Forelimb muscle (tissue), 1 donor: Measurements from ENCODE around the gene C10orf90. TPM values are rescaled to one million over a fixed set of nuclear protein-coding genes. Genes with fewer than 3 reads are reported as not detected.

ENCODE experiments used
- DNase-seq: peaks from one replicate; pipeline ENCODE4 v3.0.0-alpha.2; 2013; ENCODE audit warnings: low read depth
- polyA plus RNA-seq: library from polyadenylated mRNA; unstranded; fragments of 120-200 nt; gene quantifications from one replicate; pipeline ENCODE4 v1.2.1, GENCODE V29; 2013; ENCODE audit not compliant: insufficient read length

The C10orf90 gene
- polyA plus RNA-seq, 1 donor: 0.30 TPM

DNA sequence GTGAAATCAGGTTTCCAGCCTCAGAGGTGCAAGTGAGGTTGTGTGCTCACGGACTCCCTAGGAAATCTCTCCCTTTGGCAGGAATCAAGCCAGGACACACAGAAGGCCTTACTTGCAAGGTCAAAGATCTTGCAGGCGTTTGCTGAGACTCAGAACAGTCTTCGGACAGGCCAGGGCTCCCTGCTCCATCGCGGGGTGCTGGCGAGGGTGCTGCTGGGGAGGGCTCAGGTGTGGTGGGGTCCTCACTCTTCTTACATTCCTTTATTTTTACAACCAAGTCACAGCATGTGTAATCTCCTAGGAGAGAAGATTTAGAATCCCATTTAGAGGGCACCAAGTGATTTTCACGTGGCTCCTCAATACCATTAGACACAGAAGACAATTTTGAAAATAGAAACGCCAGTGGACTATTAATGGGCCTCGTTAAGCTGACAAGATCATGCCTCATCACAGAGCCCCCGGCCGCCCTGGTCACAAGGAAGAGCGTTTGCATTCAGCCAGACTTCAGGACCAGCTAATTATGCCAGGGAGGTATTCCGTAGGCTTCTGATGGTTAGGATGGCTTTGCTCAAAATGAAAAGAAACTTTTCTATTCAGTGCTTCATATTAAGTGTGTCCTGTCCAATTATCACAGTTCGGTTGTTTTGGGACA, 209.1 kb downstream of the C10orf90 start:
- DNase-seq: no peak

DNA sequence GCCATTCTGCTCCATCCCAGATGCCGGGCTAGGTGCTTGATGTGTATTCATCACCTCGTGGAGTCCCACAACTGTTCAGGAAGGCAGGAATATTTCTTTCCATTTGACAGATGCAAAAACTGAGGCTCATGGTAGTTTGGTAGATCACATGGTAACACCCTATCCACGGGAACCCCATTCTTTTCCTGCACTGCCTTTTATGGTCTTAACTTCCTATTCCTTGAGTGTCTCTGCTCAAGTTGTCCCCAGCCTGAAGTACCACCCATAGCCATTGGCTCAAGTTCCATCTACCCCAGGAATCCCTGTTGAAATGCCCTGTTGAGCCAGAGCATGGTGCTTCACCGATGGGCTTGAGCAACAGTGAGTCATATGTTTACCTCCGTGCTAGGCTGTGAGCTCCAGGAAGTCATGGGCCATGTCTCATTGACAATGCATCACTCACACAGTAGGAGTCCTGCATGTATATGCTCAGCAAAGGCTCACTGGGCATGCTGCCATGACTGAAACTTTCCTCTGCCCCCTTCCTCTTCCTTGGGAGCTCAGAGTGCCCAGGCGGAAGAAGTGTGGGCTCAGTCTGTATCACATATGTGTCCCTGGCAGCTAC, 210.5 kb downstream of the C10orf90 start:
- no peak for DNase-seq

DNA sequence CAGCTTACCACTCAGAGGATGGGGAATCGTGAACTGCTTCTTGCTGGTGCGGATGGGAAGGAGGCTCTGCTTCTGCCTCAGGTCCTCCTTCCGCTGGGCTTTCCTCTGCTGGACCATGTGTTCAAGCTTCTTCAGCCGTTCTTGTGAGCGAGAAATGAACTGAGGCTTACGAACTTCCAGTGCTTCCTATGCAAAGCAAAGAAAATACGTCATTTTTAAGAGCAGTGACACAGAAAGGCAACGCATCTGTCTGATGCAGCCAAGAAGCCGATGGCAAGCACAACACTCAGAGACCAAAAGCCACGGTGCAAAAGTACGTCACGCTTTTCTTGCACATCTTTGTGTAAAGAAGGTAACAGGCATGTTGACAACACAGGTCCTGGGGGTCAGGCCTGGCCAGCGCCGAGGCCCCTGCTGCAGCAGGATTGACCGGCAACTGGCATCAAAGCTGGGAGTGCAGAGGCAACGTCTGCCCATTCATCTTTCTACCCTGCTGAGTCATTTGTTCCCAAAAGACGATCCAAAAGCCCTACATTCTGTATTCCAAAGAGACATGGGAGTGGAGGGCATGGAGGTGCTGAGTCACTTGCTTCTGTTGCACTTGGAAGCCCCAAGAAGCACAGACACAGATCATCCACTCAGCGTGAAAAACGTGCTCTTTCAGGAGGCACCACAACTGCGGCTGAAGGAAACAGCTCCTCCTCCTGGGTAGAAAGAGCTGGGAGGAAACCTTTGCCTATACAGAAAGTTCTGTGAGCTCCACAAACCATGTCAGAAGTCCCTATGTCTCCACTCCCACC, 211.3 kb downstream of the C10orf90 start:
- DNase-seq: no peak

DNA sequence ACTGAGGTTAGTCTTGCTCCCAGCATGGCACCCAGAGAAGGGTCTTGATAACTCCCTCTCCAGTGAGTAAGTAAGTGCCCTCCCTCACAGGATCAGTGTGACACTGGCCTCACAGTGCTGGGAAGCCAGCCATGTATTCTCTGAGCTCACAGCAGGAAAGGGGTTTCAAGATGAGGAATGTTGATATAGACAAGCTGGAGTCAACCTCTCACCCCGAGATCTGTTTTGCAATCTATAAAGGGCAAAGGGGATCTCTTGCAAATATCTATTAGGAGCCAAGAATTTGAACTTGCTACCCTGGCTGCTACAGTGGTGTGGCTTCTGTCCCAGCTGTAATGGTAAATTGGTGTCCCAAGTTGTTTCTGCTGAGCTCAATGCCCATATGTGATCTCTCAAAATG, 212.0 kb downstream of the C10orf90 start:
- DNase-seq: no peak

DNA sequence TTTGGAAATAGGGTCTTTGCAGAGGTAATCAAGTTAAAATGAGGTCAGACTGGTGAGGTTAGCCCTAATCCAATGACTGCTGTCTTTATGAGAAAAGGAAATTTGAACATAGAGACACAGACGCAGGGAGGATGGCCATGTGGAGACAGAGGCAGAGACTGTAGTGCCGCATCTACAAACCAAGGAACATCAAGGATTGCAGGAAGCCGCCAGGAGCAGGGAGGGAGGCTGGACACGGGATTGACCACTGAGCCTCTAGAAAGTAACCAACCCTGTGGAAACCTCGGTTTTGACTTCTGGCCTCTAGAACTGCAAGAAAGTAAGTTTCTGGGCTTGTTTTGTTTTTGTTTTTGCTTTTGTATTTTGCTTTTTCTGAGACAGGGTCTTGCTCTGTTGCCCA, 213.9 kb downstream of the C10orf90 start:
- DNase-seq: no peak

DNA sequence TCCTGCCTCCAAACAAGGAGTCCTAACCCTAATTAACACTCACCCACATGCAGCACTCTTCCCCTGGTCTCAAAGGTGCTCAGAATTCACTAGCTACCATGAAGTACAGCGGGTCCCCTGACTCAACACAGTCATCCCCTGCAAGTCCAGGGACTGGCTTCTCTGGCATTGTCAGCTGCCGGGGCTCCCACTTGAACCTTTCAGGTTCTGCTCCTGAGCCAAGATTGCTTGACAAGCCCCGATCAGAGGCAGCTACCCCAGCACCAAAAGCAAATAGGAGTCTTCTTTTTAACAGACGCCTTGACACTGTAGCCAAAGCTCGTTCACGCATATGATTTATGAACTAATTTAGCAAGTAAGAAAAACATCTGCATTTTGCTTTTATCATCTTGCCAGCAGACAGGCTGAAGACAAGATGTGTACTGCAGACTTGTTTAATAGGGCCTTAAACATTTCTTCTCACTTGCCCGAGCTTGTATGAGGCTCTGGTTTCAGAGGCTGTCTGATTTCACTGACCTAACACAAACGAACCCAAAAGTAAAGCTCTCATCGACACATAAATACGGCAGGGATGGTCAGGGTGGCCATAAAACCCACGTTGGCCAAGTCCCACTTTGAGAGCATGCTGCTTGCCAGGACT, 214.6 kb downstream of the C10orf90 start:
- no peak for DNase-seq

DNA sequence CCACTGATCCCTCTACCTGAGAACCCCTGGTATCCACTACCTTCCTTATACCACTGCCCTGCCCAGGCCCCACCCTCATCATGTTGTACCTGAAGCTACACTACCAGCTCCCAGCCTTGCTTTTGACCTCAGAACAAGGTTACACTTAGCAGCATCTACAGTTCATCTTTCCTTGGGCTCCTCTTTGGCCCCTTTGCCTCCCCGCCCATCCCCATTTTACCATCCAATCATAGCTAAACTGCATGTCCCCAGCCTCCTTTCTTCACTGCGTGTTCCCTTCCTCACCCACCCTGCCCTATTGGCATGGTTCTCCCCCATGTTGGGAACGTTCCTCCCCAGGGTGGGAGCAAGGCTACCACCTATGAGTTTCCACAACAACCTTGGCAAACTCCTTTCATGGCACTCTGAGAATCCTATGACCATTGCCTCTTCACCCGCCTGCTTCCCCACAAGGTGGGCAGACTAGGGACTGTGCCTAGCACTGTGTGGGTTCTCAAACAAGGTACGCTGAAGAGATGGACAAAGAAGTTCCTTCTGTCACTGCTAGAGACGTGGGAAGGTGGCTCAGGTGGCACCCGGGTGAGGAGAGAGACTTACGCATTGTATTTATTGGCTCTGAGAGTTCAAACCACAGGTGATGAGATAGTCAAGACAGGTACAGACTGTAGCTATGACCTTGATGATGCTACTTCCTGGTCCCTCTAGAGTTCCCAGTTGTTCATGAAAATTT, 215.3 kb downstream of the C10orf90 start:
- DNase-seq: no peak

DNA sequence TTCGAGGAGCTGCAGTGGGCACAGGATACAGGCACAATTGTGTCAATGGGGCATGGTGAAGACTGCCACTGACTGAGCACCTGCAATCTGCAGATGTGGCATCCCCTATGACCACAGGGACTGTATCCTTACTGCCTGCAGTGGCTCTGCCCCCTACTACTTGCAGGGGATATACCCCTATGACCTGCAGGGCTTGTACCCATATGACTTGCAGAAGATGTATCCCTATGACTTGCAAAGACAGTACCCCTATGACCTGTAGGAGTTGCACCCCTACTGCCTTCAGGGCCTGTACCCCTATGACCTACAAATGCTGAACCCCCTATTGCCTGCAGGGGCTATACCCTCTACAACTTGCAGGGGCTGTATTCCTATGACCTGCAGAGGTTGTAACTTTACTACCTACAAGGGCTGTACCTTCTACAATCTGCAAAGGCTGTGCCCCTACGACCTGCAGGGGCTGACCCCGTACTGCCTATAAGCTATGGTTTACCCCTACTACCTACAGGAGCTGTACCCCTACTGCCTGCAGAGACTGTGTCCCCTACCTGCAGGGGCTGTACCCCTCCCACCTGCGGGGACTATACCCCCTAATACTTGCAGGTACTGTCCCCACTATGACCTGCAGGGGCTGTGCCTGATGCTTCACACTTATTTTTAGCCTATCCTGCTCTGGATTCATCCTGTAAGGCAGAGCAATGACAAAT, 216.3 kb downstream of the C10orf90 start:
- no peak for DNase-seq

DNA sequence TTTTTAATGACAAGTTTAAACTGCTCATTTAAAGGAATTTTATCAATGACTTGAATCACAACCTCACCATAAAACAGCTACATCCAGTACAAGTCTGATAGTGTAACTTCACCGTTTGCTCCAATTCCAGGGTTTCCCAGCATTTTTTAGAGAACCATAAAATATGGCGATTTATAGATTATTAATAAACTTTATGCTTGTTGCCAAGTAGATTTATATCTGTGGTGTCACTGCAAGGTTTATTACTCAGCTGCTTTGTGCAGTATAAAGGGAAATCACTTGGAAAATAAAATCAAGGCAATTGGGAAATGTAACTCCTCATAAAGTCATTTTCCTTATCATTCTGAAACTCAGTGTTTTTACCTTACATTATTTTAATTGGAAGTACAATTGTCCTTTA, 218.2 kb downstream of the C10orf90 start:
- no peak for DNase-seq

DNA sequence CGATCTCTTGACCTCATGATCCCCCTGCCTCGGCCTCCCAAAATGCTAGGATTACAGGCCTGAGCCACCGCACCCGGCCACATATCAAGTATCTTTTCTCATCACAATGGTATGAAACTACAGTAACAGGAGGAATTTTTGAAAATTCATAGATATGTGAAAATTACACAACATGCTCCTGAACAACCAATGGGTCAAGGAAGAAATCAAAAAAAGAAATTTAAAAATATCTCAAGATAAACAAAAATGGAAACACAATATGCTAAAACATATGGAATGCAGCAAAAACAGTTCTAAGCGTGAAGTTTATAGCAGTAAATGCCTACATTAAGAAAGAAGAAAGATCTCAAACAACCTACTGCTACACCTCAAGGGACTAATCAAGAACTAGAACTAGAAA, 222.4 kb downstream of the C10orf90 start:
- DNase-seq: no peak

DNA sequence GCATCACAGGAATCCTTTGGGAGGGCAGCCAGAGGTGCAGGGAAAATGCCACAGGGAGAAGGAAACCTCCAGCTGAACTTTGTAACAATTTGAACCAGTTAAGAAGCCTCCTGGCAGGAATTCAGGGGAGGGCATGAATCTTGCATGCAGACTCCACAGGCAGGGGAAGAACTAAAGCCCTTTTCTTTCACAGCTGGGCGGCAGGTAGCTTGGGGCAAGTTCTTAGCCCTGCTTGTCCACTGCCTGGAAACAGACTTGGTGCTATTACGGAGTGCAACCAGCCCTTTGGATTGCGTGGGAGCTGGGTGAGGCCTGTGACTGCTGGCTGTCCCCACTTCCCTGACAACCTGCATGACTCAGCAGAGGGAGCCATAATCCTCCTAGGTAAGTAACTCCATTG, 230.6 kb downstream of the C10orf90 start:
- DNase-seq: no peak

DNA sequence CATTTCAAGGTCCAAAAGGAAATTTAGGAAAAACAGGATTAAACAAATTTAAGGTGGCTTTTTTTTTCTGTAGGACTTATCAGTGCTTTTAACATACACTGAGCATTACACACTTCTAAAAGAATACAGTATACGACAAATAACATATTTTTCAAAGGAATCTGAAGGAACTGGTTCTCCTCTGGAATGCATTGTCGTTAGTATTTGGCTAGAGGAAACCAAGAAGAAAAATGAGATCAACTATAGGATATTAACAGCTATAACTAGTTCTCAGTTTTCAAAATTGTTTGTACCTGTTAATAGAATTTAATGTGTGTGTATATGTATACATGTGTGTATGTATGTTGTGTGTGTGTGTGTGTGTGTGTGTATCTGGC, 232.1 kb downstream of the C10orf90 start:
- DNase-seq: no peak

DNA sequence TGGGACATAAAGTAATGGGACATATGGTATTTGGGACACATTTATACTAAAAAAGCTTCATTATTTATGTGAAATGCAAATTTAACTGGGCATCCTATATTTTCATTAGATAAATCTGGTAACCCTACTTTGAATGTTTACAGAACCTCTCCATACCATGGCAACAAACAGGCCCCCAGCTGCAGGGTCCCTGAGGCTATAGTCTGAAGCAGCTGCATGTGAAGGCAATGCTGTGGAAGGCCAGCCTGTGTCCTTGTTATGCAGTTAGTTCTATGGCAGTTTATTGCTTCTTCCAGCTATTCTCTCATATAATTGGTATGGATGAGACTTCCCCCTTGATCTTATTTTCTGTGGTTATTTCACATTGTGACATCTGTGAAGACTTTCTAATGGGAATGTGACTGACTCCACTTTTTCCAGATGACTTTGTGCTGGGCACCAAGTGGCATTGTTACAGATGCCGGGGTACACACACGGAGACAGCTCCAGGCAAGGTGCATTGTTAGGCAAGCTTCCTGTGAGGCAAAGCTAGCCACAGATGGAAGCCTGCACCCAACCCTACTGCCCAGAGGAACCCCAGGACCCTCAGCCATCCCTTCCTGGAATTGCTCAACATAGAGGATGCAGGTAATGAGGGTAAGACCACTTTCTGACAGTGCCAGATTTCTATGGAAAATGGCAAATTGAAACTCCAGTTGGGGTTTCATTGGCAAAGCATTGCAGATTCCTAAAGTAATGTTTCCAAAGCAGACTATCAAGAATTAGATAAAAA, 232.7 kb downstream of the C10orf90 start:
- DNase-seq: no peak

DNA sequence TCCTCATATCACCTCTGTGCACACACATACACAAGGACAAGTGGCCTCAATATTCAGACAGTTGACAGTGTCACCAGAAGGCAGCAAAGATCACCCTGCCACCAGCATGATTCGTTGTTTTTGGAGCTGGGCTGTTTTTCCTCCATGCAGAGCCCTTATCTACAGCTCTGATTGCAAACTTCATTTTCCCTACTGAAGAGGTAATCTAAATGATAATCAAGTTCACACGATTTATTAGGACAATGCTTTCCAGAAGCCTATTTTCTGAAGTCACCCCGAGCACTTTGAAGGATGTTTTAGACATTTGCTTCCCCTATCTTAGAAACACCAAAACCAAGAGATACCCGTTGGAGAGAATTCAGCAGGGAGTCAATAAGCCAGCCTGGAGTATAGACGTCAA, 236.3 kb downstream of the C10orf90 start:
- DNase-seq: no peak

DNA sequence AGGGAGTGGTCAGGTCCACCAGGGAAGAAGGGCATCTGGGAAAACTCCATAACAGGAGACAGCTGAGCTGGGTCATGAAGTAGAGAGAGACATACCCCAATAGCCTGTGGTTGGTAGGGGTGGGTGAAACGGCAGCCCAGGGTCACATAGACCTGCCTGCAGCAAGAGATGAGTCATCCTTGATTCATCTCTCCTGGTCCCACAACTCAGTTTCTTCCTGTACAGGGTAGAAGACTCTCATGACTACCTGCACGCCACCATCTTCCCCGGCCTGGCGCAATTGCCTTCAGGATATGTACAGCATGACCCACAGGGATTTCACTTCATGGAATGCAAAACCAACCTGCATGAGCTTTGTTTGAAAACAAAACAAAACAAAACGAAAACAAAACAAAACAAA, 237.1 kb downstream of the C10orf90 start:
- no peak for DNase-seq

DNA sequence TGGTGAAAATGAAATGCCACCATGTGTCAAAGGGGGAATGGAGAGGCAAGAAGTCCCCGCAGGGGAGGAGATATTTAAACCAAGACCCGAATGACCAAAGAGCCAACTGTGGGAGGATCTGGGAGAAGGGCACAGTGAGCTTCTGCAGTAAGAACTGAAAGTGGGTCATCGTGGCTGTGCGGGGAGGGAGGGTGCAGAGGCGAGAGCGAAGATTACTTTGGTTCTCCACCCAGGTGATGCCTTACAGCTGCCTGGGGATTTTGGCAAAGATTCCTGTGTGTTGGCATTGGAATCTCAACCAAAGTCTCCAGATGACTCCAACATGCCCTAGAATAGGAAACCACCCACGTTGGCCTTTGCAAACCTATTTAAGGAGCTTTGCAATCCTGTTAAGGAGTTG, 238.0 kb downstream of the C10orf90 start:
- no peak for DNase-seq

DNA sequence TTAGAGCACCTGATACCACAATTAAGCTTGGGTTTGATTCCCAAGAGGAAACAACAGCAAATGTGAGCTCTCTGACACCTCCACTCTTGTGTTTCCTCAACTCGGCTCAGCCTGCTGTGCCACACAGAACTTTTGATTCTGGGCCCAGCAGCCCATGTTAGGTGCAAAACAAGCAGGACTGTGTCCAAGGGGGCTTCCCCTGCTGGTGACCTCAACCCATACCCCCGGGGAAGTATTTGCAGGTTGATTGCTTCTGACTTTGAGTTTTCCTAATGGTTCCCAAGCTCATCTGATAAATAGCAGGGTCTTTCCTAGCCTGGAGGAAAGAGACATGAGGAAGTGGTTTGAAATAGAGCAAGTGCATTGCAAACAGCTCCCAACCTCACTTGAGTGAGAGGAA, 238.7 kb downstream of the C10orf90 start:
- no peak for DNase-seq

DNA sequence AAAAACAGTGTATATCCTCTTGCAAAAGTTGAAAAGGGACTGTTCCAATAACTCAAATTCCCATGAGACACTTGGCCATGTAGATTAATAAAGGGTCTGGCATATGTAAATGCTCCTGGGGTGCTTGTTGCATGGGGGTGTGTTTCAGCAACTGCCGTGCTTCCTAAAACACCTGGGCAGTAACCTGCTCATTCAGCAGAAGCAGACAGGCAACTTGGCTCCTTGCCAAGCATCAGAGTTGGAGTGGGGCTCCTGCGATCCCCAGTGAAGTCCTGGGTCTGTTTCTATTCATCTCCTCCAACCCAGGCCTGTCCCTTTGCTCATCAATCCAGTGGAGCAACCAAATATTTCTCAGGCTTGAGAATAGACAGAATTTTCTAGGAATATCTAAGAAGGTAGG, 240.0 kb downstream of the C10orf90 start:
- DNase-seq: no peak

DNA sequence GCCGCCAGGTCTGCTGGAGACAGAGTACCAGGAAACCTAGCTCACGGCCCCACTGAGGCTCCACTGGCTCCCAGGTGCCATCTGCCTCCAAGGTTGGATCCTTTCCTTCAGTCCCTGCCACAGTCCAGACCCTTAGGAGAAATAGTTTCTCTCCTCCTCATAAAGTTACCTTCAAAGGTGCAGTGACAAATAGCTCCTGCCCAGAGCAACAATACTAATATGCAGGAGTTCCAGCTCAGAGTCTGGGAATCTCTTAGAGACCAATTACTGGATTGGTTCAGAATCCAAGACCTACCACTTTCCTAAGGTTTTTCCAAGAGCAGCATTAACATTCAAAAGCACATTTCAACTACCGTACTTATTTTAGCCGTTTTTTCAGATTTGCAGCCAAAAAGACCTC, 241.2 kb downstream of the C10orf90 start:
- no peak for DNase-seq

DNA sequence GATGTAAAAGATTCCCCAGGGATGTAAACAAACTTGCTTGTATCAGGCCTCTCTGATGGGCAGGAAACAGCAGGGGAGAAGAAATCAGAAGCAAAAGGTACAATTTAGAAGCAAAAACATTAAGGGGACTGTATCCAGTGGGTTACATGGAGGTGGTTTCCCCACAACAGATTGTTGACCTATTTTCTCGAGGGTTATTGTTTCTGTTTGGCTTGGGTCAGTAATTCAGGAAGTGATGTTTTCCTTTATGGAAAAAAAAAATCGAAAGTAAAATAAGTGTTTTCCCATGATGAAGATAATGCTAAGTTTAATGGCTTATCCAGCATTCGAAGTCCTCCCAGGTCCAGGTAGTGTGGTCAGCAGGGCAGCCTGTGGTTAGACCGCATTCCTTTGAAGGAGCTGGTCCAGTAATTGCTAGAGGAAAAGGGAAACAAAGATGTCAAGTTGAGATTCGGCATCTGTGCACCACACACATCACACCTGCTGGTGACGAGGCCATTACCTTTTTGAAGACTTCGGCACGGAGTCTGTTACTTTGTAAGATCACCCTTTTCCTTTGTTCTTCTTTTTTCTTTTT, 244.9 kb downstream of the C10orf90 start:
- DNase-seq: no peak
